HepG2 (cell line): ENCODE results near the gene IGSF21. TPM values are rescaled to one million over a fixed set of nuclear protein-coding genes. Genes with fewer than 3 reads are reported as not detected.

Experiments used
- AKNA ChIP-seq: sonication (generic); formaldehyde crosslinking; IDR thresholded peaks from 2 replicates; pipeline ENCODE4 v1.4.0; 2020; ENCODE audit warnings: missing genetic modification reagents, borderline replicate concordance
- ETV5 ChIP-seq: IDR thresholded peaks from 2 replicates; pipeline ENCODE4 v1.6.1; 2018; ENCODE audit warnings: missing biosample characterization, missing genetic modification reagents, inconsistent platforms, borderline replicate concordance
- HBP1 ChIP-seq: IDR thresholded peaks from 2 replicates; pipeline ENCODE4 v1.6.1; 2016; ENCODE audit warnings: low read depth, control low read depth
- LCORL ChIP-seq, 2 experiments: fragments of 450-650 bp in 1 of 2; sonication (generic) in 1 of 2; formaldehyde crosslinking in 1 of 2; IDR thresholded peaks; 2 replicates each; pipeline versions ENCODE4 v1.5.0 to v1.6.1; 2017 to 2020; ENCODE audit warnings: antibody characterized with exemption in 1 of 2, missing genetic modification reagents in 1 of 2
- MAFK ChIP-seq, 2 experiments: IDR thresholded peaks in 1 of 2; conservative IDR thresholded peaks in 1 of 2; 2 replicates each; pipeline ENCODE4 v1.6.1; 2011; ENCODE audit warnings: improper control_type of control experiment in 2 of 2, low read length in 2 of 2
- MED13 ChIP-seq: sonication (generic); formaldehyde crosslinking; IDR thresholded peaks from 2 replicates; pipeline ENCODE4 v1.5.0; 2020; ENCODE audit warnings: missing genetic modification reagents
- RELA ChIP-seq: sonication (generic); formaldehyde crosslinking; IDR thresholded peaks from 2 replicates; pipeline ENCODE4 v1.4.0; 2020; ENCODE audit warnings: missing genetic modification reagents
- REPIN1 ChIP-seq: sonication (generic); formaldehyde crosslinking; IDR thresholded peaks from 2 replicates; pipeline ENCODE4 v1.8.0; 2022; ENCODE audit warnings: missing genetic modification reagents, low read depth, mild to moderate bottlenecking, borderline replicate concordance
- TGIF2 ChIP-seq: IDR thresholded peaks from 2 replicates; pipeline ENCODE4 v1.6.1; 2016; ENCODE audit warnings: control low read depth, missing compliant biosample characterization
- THAP8 ChIP-seq: sonication (generic); formaldehyde crosslinking; IDR thresholded peaks from 2 replicates; pipeline ENCODE4 v1.5.1; 2020; ENCODE audit warnings: missing genetic modification reagents, mild to moderate bottlenecking, borderline replicate concordance
- ZKSCAN1 ChIP-seq: fragments of 150-350 bp; IDR thresholded peaks from 2 replicates; pipeline ENCODE4 v1.6.1; 2014; ENCODE audit warnings: low read length
- ZNF329 ChIP-seq: sonication (generic); formaldehyde crosslinking; IDR thresholded peaks from 2 replicates; pipeline ENCODE4 v1.9.0; 2021; ENCODE audit warnings: low read depth, mild to moderate bottlenecking, missing genetic modification reagents
- ZNF343 ChIP-seq: sonication (generic); formaldehyde crosslinking; IDR thresholded peaks from 2 replicates; pipeline ENCODE4 v1.4.0; 2020; ENCODE audit warnings: mild to moderate bottlenecking, missing genetic modification reagents
- ZNF367 ChIP-seq: sonication (generic); formaldehyde crosslinking; IDR thresholded peaks from 2 replicates; pipeline ENCODE4 v1.4.0; 2020; ENCODE audit warnings: missing genetic modification reagents, borderline replicate concordance
- ZNF576 ChIP-seq: sonication (generic); formaldehyde crosslinking; IDR thresholded peaks from 2 replicates; pipeline ENCODE4 v1.4.0; 2020; ENCODE audit warnings: mild to moderate bottlenecking, missing genetic modification reagents
- ZNF674 ChIP-seq: sonication (generic); formaldehyde crosslinking; IDR thresholded peaks from 2 replicates; pipeline ENCODE4 v1.5.0; 2020; ENCODE audit warnings: low read depth, mild to moderate bottlenecking, missing genetic modification reagents
- ZSCAN31 ChIP-seq: sonication (generic); formaldehyde crosslinking; IDR thresholded peaks from 2 replicates; pipeline ENCODE4 v1.5.0; 2020; ENCODE audit warnings: low read depth, mild to moderate bottlenecking, missing genetic modification reagents
- polyA plus RNA-seq, 8 experiments: library from polyadenylated mRNA; depleted of rRNA in 3 of 8; stranded (reverse) in 7 of 8; unstranded in 1 of 8; fragments of >200 nt; fragmentation: Illumina TruSeq in 4 of 8; extraction: Trizol in 4 of 8; gene quantifications; 2 replicates each; pipeline versions ENCODE4 v1.2.1 to v1.2.3, GENCODE V29; 2011 to 2016; ENCODE audit warnings: low read depth in 4 of 8, missing spikeins in 1 of 8, mixed read lengths in 1 of 8; ENCODE audit not compliant: insufficient read depth in 1 of 8
- total RNA-seq, 5 experiments: library from RNA; depleted of rRNA; stranded (reverse); fragments of >200 nt; fragmentation: Illumina TruSeq; extraction: Trizol; gene quantifications; 2 replicates each; pipeline ENCODE4 v1.2.3, GENCODE V29; 2016; ENCODE audit warnings: low read depth in 1 of 5

Gene IGSF21
- total and polyA plus RNA-seq, 2 of the 13 experiments (the other 11 are each of a cell fraction or from before 2014, with no cell fraction given) = not detected

GRCh38 chr1:18256282-18257235, 149.0 kb downstream of the IGSF21 start (continued):
- TF ChIP-seq AKNA (CRISPR knock-in tag) (0 out of 2 replicates have a peak, but pooled peaks have one; percentile 64), ZNF367 (CRISPR knock-in tag) (peak; percentile 41; the same call in 1 of the 2 replicates), ETV5 (CRISPR knock-in tag) (no peak), HBP1 (0 out of 2 replicates have a peak, but pooled peaks have one; percentile 42), ZNF674 (CRISPR knock-in tag) (no peak), ZSCAN31 (CRISPR knock-in tag) (no peak), ZNF329 (CRISPR knock-in tag) (no peak), REPIN1 (CRISPR knock-in tag) (no peak), ZNF343 (CRISPR knock-in tag) (no peak), MAFK (conservative IDR thresholded peaks at IDR 0.05 in 1 of 2, IDR thresholded peaks at IDR 0.05 in 1 of 2; ENCODE audit: low read length in 2 of 2) (no peak), ZKSCAN1 (no peak), MED13 (no peak), THAP8 (CRISPR knock-in tag) (no peak), TGIF2 (CRISPR knock-in tag) (peak; percentile 64; the same call in 1 of the 2 replicates), RELA (CRISPR knock-in tag) (no peak), LCORL (IDR thresholded peaks at IDR 0.05) (no peak), LCORL (CRISPR knock-in tag; IDR thresholded peaks at IDR 0.05) (no peak), ZNF576 (CRISPR knock-in tag) (no peak)
